K562 (cell line): ENCODE results near the gene ATRNL1. TPM values are rescaled to one million over a fixed set of nuclear protein-coding genes. Genes with fewer than 3 reads are reported as not detected.

Experiments used
- ATAC-seq: fragments of 200-7000 bp; cut with Tn5 transposase; 3 replicates; pipeline ENCODE4 v1.9.1; 2020; ENCODE audit warnings: moderate library complexity
- BruUV-seq: library from RNA; stranded (reverse); fragments of 400-500 nt; replicated peaks from 2 replicates; lab custom pipeline; 2021; lab: Mats Ljungman, UMichigan
- CTCF ChIA-PET: fragments of 300-600 bp; formaldehyde crosslinking; extraction: SDS; loops from one replicate; lab custom pipeline; 2021; ENCODE audit warnings: low intra/inter-chr PET ratio; lab: Yijun Ruan, JAX
- POLR2A ChIA-PET: fragments of 300-600, 350-650 bp; sonication (Branson Sonifier 250); formaldehyde crosslinking; extraction: SDS; loops from one replicate; lab custom pipeline; 2021; ENCODE audit warnings: antibody characterized with exemption, inconsistent platforms; lab: Yijun Ruan, JAX
- DNase-seq, 4 experiments: peaks; one replicate each; pipeline versions ENCODE4 v3.0.0 to v3.0.0-alpha.2; 2011 to 2018; ENCODE audit warnings: low spot score in 3 of 4, mixed read lengths in 3 of 4; ENCODE audit errors: extremely low read depth in 1 of 4
- FAIRE-seq: peaks from 2 replicates; lab custom pipeline; 2011; peaks lifted over from hg19 to GRCh38; lab: Jason Lieb, UNC
- H2AFZ ChIP-seq: 2 replicates; pipeline ENCODE4 v1.6.0; 2011; ENCODE audit warnings: low read depth, low read length, control low read depth, inconsistent platforms
- H3K27ac ChIP-seq: fragments of 200-600 bp; 3 replicates; pipeline ENCODE4 v1.8.0; 2011; ENCODE audit warnings: low read depth, mild to moderate bottlenecking, control low read depth, inconsistent platforms, low read length, moderate library complexity, mixed read lengths; ENCODE audit errors: extremely low read depth
- H3K27me3 ChIP-seq, 2 experiments: fragments of 300-600 bp in 1 of 2; 2 replicates in 1 of 2; 3 replicates in 1 of 2; pipeline versions ENCODE4 v1.6.0 to v1.8.0; 2011; ENCODE audit warnings: inconsistent platforms in 2 of 2, low read length in 2 of 2, mild to moderate bottlenecking in 1 of 2, mixed read lengths in 1 of 2, moderate library complexity in 1 of 2; ENCODE audit not compliant: control insufficient read depth in 2 of 2, insufficient read depth in 2 of 2
- H3K36me3 ChIP-seq: fragments of 300-600 bp; 3 replicates; pipeline ENCODE4 v1.8.0; 2011; ENCODE audit warnings: mild to moderate bottlenecking, low read length, inconsistent platforms; ENCODE audit not compliant: control insufficient read depth, insufficient read depth
- H3K4me1 ChIP-seq, 2 experiments: fragments of 200-600 bp in 1 of 2; replicated peaks in 1 of 2; 2 replicates in 1 of 2; 3 replicates in 1 of 2; pipeline versions ENCODE4 v1.5.1 to v1.8.0; 2011; ENCODE audit warnings: inconsistent platforms in 2 of 2, low read length in 2 of 2, mild to moderate bottlenecking in 1 of 2, mixed read lengths in 1 of 2, moderate library complexity in 1 of 2; ENCODE audit not compliant: control insufficient read depth in 2 of 2, insufficient read depth in 2 of 2
- H3K4me2 ChIP-seq: 2 replicates; pipeline ENCODE4 v1.6.1; 2011; ENCODE audit warnings: low read length, control low read depth, inconsistent platforms, mixed read lengths; ENCODE audit not compliant: insufficient read depth
- H3K4me3 ChIP-seq: fragments of 200-600 bp; sonication (generic), shearing (Covaris generic); 2 replicates; pipeline ENCODE4 v1.5.1; 2016; ENCODE audit warnings: control low read depth, inconsistent platforms
- H3K79me2 ChIP-seq: fragments of 200-600 bp; 3 replicates; pipeline ENCODE4 v1.8.0; 2011; ENCODE audit warnings: low read length, inconsistent platforms; ENCODE audit not compliant: control insufficient read depth, insufficient read depth
- H3K9ac ChIP-seq, 2 experiments: 2 replicates each; pipeline versions ENCODE4 v1.6.0 to v1.6.1; 2011; ENCODE audit warnings: low read depth in 2 of 2, low read length in 2 of 2, control low read depth in 1 of 2, inconsistent platforms in 1 of 2, mild to moderate bottlenecking in 1 of 2, mixed read lengths in 1 of 2; ENCODE audit not compliant: insufficient read depth in 1 of 2
- H3K9me1 ChIP-seq: one replicate; pipeline ENCODE4 v1.6.0; 2011; ENCODE audit warnings: inconsistent platforms, mild to moderate bottlenecking, low read length, moderate library complexity; ENCODE audit not compliant: control insufficient read depth, insufficient read depth
- H3K9me3 ChIP-seq: replicated peaks from 2 replicates; pipeline ENCODE4 v1.5.1; 2011; ENCODE audit warnings: low read depth, low read length, inconsistent platforms; ENCODE audit not compliant: control insufficient read depth, insufficient read depth
- H4K20me1 ChIP-seq: replicated peaks from 2 replicates; pipeline ENCODE4 v1.6.1; 2011; ENCODE audit warnings: low read length, inconsistent platforms, mixed read lengths; ENCODE audit not compliant: control insufficient read depth, insufficient read depth
- FOSL1 ChIP-seq: fragments of 200-800 bp; sonication (Bioruptor generic); conservative IDR thresholded peaks from 2 replicates; pipeline ENCODE4 v1.6.1; 2016; ENCODE audit warnings: missing genetic modification characterization, missing compliant biosample characterization
- HNRNPLL ChIP-seq: fragments of 200-400 bp; formaldehyde crosslinking; IDR thresholded peaks from 2 replicates; pipeline ENCODE4 v1.6.1; 2017; ENCODE audit warnings: low read length, low read depth, mild to moderate bottlenecking; ENCODE audit not compliant: poor library complexity, severe bottlenecking
- HOXB6 ChIP-seq: fragments of 250-450 bp; sonication (Bioruptor Pico); IDR thresholded peaks from 2 replicates; pipeline ENCODE4 v1.5.1; 2022; ENCODE audit warnings: mild to moderate bottlenecking, borderline replicate concordance
- KAT7 ChIP-seq: sonication (generic); formaldehyde crosslinking; IDR thresholded peaks from 2 replicates; pipeline ENCODE4 v1.8.0; 2022; ENCODE audit warnings: missing genetic modification reagents, mild to moderate bottlenecking, borderline replicate concordance
- NFE2L1 ChIP-seq: fragments of 450-650 bp; IDR thresholded peaks from 2 replicates; pipeline ENCODE4 v1.6.1; 2016; ENCODE audit warnings: missing genetic modification characterization, low read depth, mild to moderate bottlenecking, missing compliant biosample characterization, moderate library complexity, borderline replicate concordance
- PHF8 ChIP-seq: fragments of 200-600 bp; sonication (generic); IDR thresholded peaks from 2 replicates; pipeline ENCODE4 v1.6.1; 2012; ENCODE audit warnings: mixed run types, mild to moderate bottlenecking, inconsistent platforms, low read length, moderate library complexity, borderline replicate concordance
- PML ChIP-seq: IDR thresholded peaks from 2 replicates; pipeline ENCODE4 v1.6.1; 2012; ENCODE audit warnings: low read length, inconsistent platforms
- RBM15 ChIP-seq: fragments of 200-400 bp; formaldehyde crosslinking; IDR thresholded peaks from 2 replicates; pipeline ENCODE4 v1.6.1; 2018; ENCODE audit warnings: mild to moderate bottlenecking, low read length, moderate library complexity; ENCODE audit not compliant: insufficient read depth
- RFX5 ChIP-seq: IDR thresholded peaks from 2 replicates; pipeline ENCODE4 v1.6.1; 2011; ENCODE audit warnings: low read depth, mild to moderate bottlenecking, improper control_type of control experiment, low read length
- SRSF3 ChIP-seq: fragments of 200-400 bp; formaldehyde crosslinking; IDR thresholded peaks from 2 replicates; pipeline ENCODE4 v1.6.1; 2016; ENCODE audit warnings: mild to moderate bottlenecking, low read length, moderate library complexity; ENCODE audit not compliant: insufficient read depth
- U2AF2 ChIP-seq: fragments of 200-400 bp; formaldehyde crosslinking; optimal IDR thresholded peaks from 2 replicates; pipeline ENCODE3; 2017; ENCODE audit warnings: low read depth, mild to moderate bottlenecking, low read length
- WGBS: fragments of 100-300 bp; shearing (Covaris generic); methylation state at CpG from one replicate; pipeline ENCODE4 v1.1.6; 2016; ENCODE audit warnings: low coverage, mixed read lengths; ENCODE audit not compliant: insufficient coverage; ENCODE audit errors: missing lambda C conversion rate; 5-methylcytosine and 5-hydroxymethylcytosine counted together
- in situ Hi-C: fragments of 300-500 bp; cut with MboI; formaldehyde crosslinking; loops from 4 replicates; pipeline ENCODE4 v1.15.0; 2018; ENCODE audit warnings: inconsistent platforms, mixed read lengths
- intact Hi-C: fragments of 100-400 bp; cut with micrococcal nuclease; formaldehyde crosslinking; loops from 2 replicates; pipeline ENCODE4 v1.14.2; 2022
- polyA plus RNA-seq, 8 experiments: library from polyadenylated mRNA; depleted of rRNA in 4 of 8; stranded (reverse) in 5 of 8; unstranded in 3 of 8; fragments of >200 nt; fragmentation: Nextera tagmentation in 2 of 8; fragmentation: Illumina TruSeq in 1 of 8; extraction: Ambion mirVana in 2 of 8; extraction: Trizol in 1 of 8; gene quantifications; 2 replicates each; pipeline versions ENCODE4 v1.2.1 to v1.2.3, GENCODE V29; 2011 to 2014; ENCODE audit warnings: inconsistent platforms in 1 of 8, missing spikeins in 1 of 8
- total RNA-seq, 7 experiments: library from RNA; depleted of rRNA in 6 of 7; stranded (reverse); fragments of >200 nt in 6 of 7; fragmentation: Illumina TruSeq in 2 of 7; extraction: Trizol in 2 of 7; gene quantifications; 2 replicates each; pipeline versions ENCODE4 v1.2.1 to v1.2.3, GENCODE V29; 2011 to 2021; ENCODE audit warnings: low replicate concordance in 1 of 7

The ATRNL1 gene
- total and polyA plus RNA-seq, 9 of the 15 experiments (the other 6 are each of a cell fraction or from before 2014, with no cell fraction given): 0.18 TPM; not detected in 8

GRCh38 chr10:115761166-115761565 lies 668.0 kb downstream of the ATRNL1 start:
- FAIRE-seq (no peak), ATAC-seq (no peak), DNase-seq (no peak)
- ChIA-PET POLR2A (no interaction called here), CTCF (no interaction called here)
- no peaks in the 10 kb centered on the region for H3K4me1 ChIP-seq
- H3K4me3 ChIP-seq: no peak overlapping the region
- no peaks in the 10 kb centered on the region for H3K79me2 ChIP-seq
- H3K9me1 ChIP-seq: no peaks in the 10 kb centered on the region
- no peaks in the 10 kb centered on the region for H3K9me3 ChIP-seq
- H3K9ac ChIP-seq: no peak overlapping the region
- no peaks in the 10 kb centered on the region for H3K36me3 ChIP-seq
- TF ChIP-seq HOXB6 (CRISPR knock-in tag) (no peak), RBM15 (no peak), U2AF2 (no peak)
- no peak overlapping the region for H3K4me2 ChIP-seq
- no TSS peak for BruUV-seq
- H3K27me3 ChIP-seq: no peaks in the 10 kb centered on the region
- H2AFZ ChIP-seq: no peak overlapping the region
- in situ Hi-C loops (no loop called here), intact Hi-C loops (no loop called here)
- H4K20me1 ChIP-seq: no peaks in the 10 kb centered on the region
- no peak overlapping the region for H3K27ac ChIP-seq
- 0% methylated on average over 2 of the region's 2 CpGs for WGBS

- Histone ChIP-seq H3K36me3 (no peaks in the 10 kb centered on the region), H3K27me3 (no peaks in the 10 kb centered on the region), H2AFZ (no peak overlapping the region), H3K79me2 (no peaks in the 10 kb centered on the region), H3K4me2 (no peak overlapping the region), H3K9ac (no peak overlapping the region), H3K27ac (no peak overlapping the region), H3K4me3 (no peak overlapping the region), H4K20me1 (no peaks in the 10 kb centered on the region), H3K9me3 (no peaks in the 10 kb centered on the region), H3K4me1 (no peaks in the 10 kb centered on the region), H3K9me1 (no peaks in the 10 kb centered on the region)
- in situ Hi-C loops: no loop called here
- POLR2A ChIA-PET: no interaction called here
- no TSS peak for BruUV-seq
- no peak for DNase-seq
- intact Hi-C loops: no loop called here
- CTCF ChIA-PET: no interaction called here
- FAIRE-seq: no peak
- ATAC-seq: no peak
- no peak for TF ChIP-seq NFE2L1 (tag)
- TF ChIP-seq HNRNPLL: no peak
- no peak for TF ChIP-seq RFX5
- no peak for TF ChIP-seq PHF8
- no peak for TF ChIP-seq KAT7 (CRISPR knock-in tag)
- no peak for TF ChIP-seq FOSL1 (tag)
- no peak for TF ChIP-seq SRSF3
- TF ChIP-seq PML: no peak
Measured at GRCh38 chr10:115762029-115762428, 668.9 kb downstream of the ATRNL1 start.
